Stimulated activated CD8-positive, alpha-beta memory T cell treated with anti-CD3 and anti-CD28 coated beads, Interleukin-7, amount 100 ng/mL, for 24 hours (primary cell): ENCODE data around the gene APLF.
A peak's percentile ranks its signal among the peaks of the same experiment; 100 is the strongest.

Source experiments
- DNase-seq: peaks from one replicate; pipeline ENCODE4 v3.0.0-alpha.2; 2020; ENCODE audit warnings: low read depth

The APLF gene

GRCh38 chr2:68467077-68467960, at the start of gene APLF, which contains the start of gene FBXO48:
Gene APLF, plus strand, starts transcription at chr2:68467585. Its CDS starts 147 bp downstream, at chr2:68467732.
Gene FBXO48, minus strand, starts transcription at chr2:68467294. Its CDS starts 2,149 bp downstream, at chr2:68465145.
- peak; percentile 98 for DNase-seq

- DNase-seq = no peak
Measured at GRCh38 chr2:68417926-68418325, 49.5 kb upstream of the APLF start.

GRCh38 chr2:68418419-68418818, 49.0 kb upstream of the APLF start:
- no peak for DNase-seq

GRCh38 chr2:68418855-68419254, 48.5 kb upstream of the APLF start:
- no peak for DNase-seq

GRCh38 chr2:68420254-68420910, 47.0 kb upstream of the APLF start:
- no peak for DNase-seq

- no peak for DNase-seq
Measured at GRCh38 chr2:68423966-68424650, 43.3 kb upstream of the APLF start.

GRCh38 chr2:68425503-68425902, 41.9 kb upstream of the APLF start:
- no peak for DNase-seq

- no peak for DNase-seq
Measured at GRCh38 chr2:68426446-68426845, 40.9 kb upstream of the APLF start.

- no peak for DNase-seq
Measured at GRCh38 chr2:68426848-68427579, 40.4 kb upstream of the APLF start.

- DNase-seq = no peak
Measured at GRCh38 chr2:68428126-68428525, 39.3 kb upstream of the APLF start.

GRCh38 chr2:68428746-68429145, 38.6 kb upstream of the APLF start:
- no peak for DNase-seq

GRCh38 chr2:68429311-68429826, 38.0 kb upstream of the APLF start:
- no peak for DNase-seq

GRCh38 chr2:68431316-68431972, 35.9 kb upstream of the APLF start:
- DNase-seq = no peak

- DNase-seq = no peak
Measured at GRCh38 chr2:68432696-68433658, 34.4 kb upstream of the APLF start.

- no peak for DNase-seq
Measured at GRCh38 chr2:68434981-68435380, 32.4 kb upstream of the APLF start.

- no peak for DNase-seq
Measured at GRCh38 chr2:68435615-68436014, 31.8 kb upstream of the APLF start.

- no peak for DNase-seq
Measured at GRCh38 chr2:68436270-68436669, 31.1 kb upstream of the APLF start.

- no peak for DNase-seq
Measured at GRCh38 chr2:68438455-68439303, 28.7 kb upstream of the APLF start.
